GM12878 (cell line): ENCODE data around the gene SYT14. TPM values are rescaled to one million over a fixed set of nuclear protein-coding genes. Genes with fewer than 3 reads are reported as not detected.

Source experiments
- ATAC-seq: fragments of 200-7000 bp; cut with Tn5 transposase; 3 replicates; pipeline ENCODE4 v1.9.1; 2020; ENCODE audit warnings: mild to moderate bottlenecking, moderate library complexity
- BruUV-seq: library from RNA; stranded (reverse); fragments of 400-500 nt; replicated peaks from 2 replicates; lab custom pipeline; 2021; lab: Mats Ljungman, UMichigan
- CTCF ChIA-PET: fragments of 300-600 bp; sonication (Branson Sonifier 250); formaldehyde crosslinking; extraction: SDS; loops from one replicate; lab custom pipeline; 2021; ENCODE audit warnings: inconsistent platforms; lab: Yijun Ruan, JAX
- POLR2A ChIA-PET: fragments of 350-600 bp; formaldehyde crosslinking; extraction: SDS; loops from one replicate; lab custom pipeline; 2021; ENCODE audit warnings: inconsistent platforms; lab: Charles Lee
- RAD21 ChIA-PET: fragments of 300-600 bp; sonication (Branson Sonifier 250); formaldehyde crosslinking; loops from one replicate; lab custom pipeline; 2023; ENCODE audit warnings: antibody characterized with exemption; ENCODE audit not compliant: unreplicated experiment; lab: Charles Lee
- SMC1A ChIA-PET: fragments of 300-600 bp; sonication (Branson Sonifier 250); formaldehyde crosslinking; loops from one replicate; lab custom pipeline; 2023; ENCODE audit not compliant: unreplicated experiment, uncharacterized antibody; lab: Charles Lee
- DNase-seq: peaks from one replicate; pipeline ENCODE4 v3.0.0-alpha.2; 2011; ENCODE audit warnings: low read depth, low spot score
- FAIRE-seq: peaks from 3 replicates; lab custom pipeline; 2011; peaks lifted over from hg19 to GRCh38; lab: Jason Lieb, UNC
- H2AFZ ChIP-seq: 2 replicates; pipeline ENCODE4 v1.6.0; 2011; ENCODE audit warnings: low read depth, low read length, control low read depth; ENCODE audit not compliant: control insufficient read depth
- H3K27ac ChIP-seq: 2 replicates; pipeline ENCODE4 v1.5.1; 2011; ENCODE audit warnings: control low read depth; ENCODE audit not compliant: control insufficient read depth, insufficient read depth
- H3K27me3 ChIP-seq, 2 experiments: replicated peaks in 1 of 2; 2 replicates each; pipeline versions ENCODE4 v1.6.0 to v1.6.1; 2011; ENCODE audit warnings: low read length in 1 of 2; ENCODE audit not compliant: control insufficient read depth in 2 of 2, insufficient read depth in 2 of 2
- H3K36me3 ChIP-seq, 2 experiments: 2 replicates each; pipeline ENCODE4 v1.5.1; 2011; ENCODE audit warnings: low read length in 1 of 2; ENCODE audit not compliant: control insufficient read depth in 2 of 2, insufficient read depth in 2 of 2
- H3K4me1 ChIP-seq: 2 replicates; pipeline ENCODE4 v1.6.1; 2011; ENCODE audit warnings: mild to moderate bottlenecking, low read length, moderate library complexity, mixed read lengths; ENCODE audit not compliant: control insufficient read depth, insufficient read depth
- H3K4me2 ChIP-seq: 2 replicates; pipeline ENCODE4 v1.6.0; 2011; ENCODE audit warnings: control low read depth; ENCODE audit not compliant: control insufficient read depth, insufficient read depth
- H3K4me3 ChIP-seq: fragments of 200-600 bp; sonication (generic); 2 replicates; pipeline ENCODE4 v1.5.1; 2016
- H3K79me2 ChIP-seq: 2 replicates; pipeline ENCODE4 v1.6.0; 2011; ENCODE audit warnings: low read length; ENCODE audit not compliant: control insufficient read depth, insufficient read depth
- H3K9ac ChIP-seq: 2 replicates; pipeline ENCODE4 v1.8.0; 2011; ENCODE audit warnings: low read length, control low read depth, mixed read lengths; ENCODE audit not compliant: control insufficient read depth, insufficient read depth
- H3K9me3 ChIP-seq: replicated peaks from 3 replicates; pipeline ENCODE4 v1.5.1; 2011; ENCODE audit warnings: mild to moderate bottlenecking, low read length; ENCODE audit not compliant: control insufficient read depth, insufficient read depth
- H4K20me1 ChIP-seq: 2 replicates; pipeline ENCODE4 v1.6.0; 2011; ENCODE audit not compliant: control insufficient read depth, insufficient read depth
- BCL11A ChIP-seq: IDR thresholded peaks from 2 replicates; pipeline ENCODE4 v1.6.1; 2011; ENCODE audit warnings: low read depth, low read length
- CBX5 ChIP-seq: sonication (generic); IDR thresholded peaks from 2 replicates; pipeline ENCODE4 v1.6.1; 2016; ENCODE audit warnings: low read depth, moderate library complexity, mild to moderate bottlenecking, inconsistent platforms
- CREB1 ChIP-seq: IDR thresholded peaks from 2 replicates; pipeline ENCODE4 v1.6.1; 2012; ENCODE audit warnings: low read depth, mild to moderate bottlenecking, inconsistent platforms
- CREM ChIP-seq: IDR thresholded peaks from 2 replicates; pipeline ENCODE4 v1.6.1; 2014; ENCODE audit warnings: antibody characterized with exemption, low read depth
- ESRRA ChIP-seq: IDR thresholded peaks from 2 replicates; pipeline ENCODE4 v1.6.1; 2012; ENCODE audit warnings: mild to moderate bottlenecking, low read length, improper control_type of control experiment
- MTA2 ChIP-seq: fragments of 450-650 bp; IDR thresholded peaks from 2 replicates; pipeline ENCODE4 v1.6.1; 2016; ENCODE audit warnings: low read depth, mild to moderate bottlenecking, moderate library complexity
- NFYB ChIP-seq: IDR thresholded peaks from 2 replicates; pipeline ENCODE4 v1.6.1; 2011; ENCODE audit warnings: low read depth, mild to moderate bottlenecking, low read length, improper control_type of control experiment, moderate library complexity; ENCODE audit not compliant: insufficient read depth
- NR2C2 ChIP-seq: IDR thresholded peaks from 2 replicates; pipeline ENCODE4 v1.6.1; 2011; ENCODE audit warnings: borderline replicate concordance, low read depth; ENCODE audit not compliant: control insufficient read depth, insufficient read length
- RELA ChIP-seq: fragments of 450-650 bp; IDR thresholded peaks from 2 replicates; pipeline ENCODE4 v1.8.0; 2014; ENCODE audit warnings: borderline replicate concordance; ENCODE audit not compliant: partially characterized antibody
- SREBF2 ChIP-seq: IDR thresholded peaks from 2 replicates; pipeline ENCODE4 v1.6.1; 2012; ENCODE audit warnings: mild to moderate bottlenecking, low read length
- SUPT20H ChIP-seq: IDR thresholded peaks from 2 replicates; pipeline ENCODE4 v1.6.1; 2011; ENCODE audit warnings: low read depth, mild to moderate bottlenecking, low read length, moderate library complexity, borderline replicate concordance; ENCODE audit not compliant: control insufficient read depth
- ZNF207 ChIP-seq: fragments of 450-650 bp; IDR thresholded peaks from 2 replicates; pipeline ENCODE4 v1.6.1; 2014; ENCODE audit warnings: antibody characterized with exemption, mild to moderate bottlenecking, borderline replicate concordance
- ZNF24 ChIP-seq: fragments of 450-650 bp; IDR thresholded peaks from 2 replicates; pipeline ENCODE4 v1.6.1; 2017; ENCODE audit warnings: antibody characterized with exemption, mild to moderate bottlenecking
- WGBS: methylation state at CpG from one replicate; pipeline ENCODE4 v1.1.6; 2016; ENCODE audit warnings: low lambda C conversion rate; ENCODE audit not compliant: insufficient replicate concordance, insufficient coverage; ENCODE audit errors: missing lambda C conversion rate; 5-methylcytosine and 5-hydroxymethylcytosine counted together
- in situ Hi-C: fragments of 300-500 bp; cut with MboI; formaldehyde crosslinking; loops from 9 replicates; pipeline ENCODE4 v1.14.3; 2018; ENCODE audit warnings: mixed read lengths
- intact Hi-C: fragments of 100-400 bp; cut with micrococcal nuclease; formaldehyde crosslinking; loops from one replicate; pipeline ENCODE4 v1.14.2; 2022; ENCODE audit not compliant: unreplicated experiment
- polyA plus RNA-seq, 11 experiments: library from polyadenylated mRNA; depleted of rRNA in 4 of 11; unstranded in 6 of 11; stranded (reverse) in 5 of 11; fragments of >200 nt; fragmentation: Nextera tagmentation in 4 of 11; fragmentation: Illumina TruSeq in 1 of 11; extraction: Ambion mirVana in 4 of 11; extraction: Trizol in 1 of 11; gene quantifications; 1 replicate in 1 of 11; 2 replicates in 10 of 11; pipeline versions ENCODE4 v1.2.1 to v1.2.3, GENCODE V29; 2011 to 2016; ENCODE audit warnings: inconsistent platforms in 2 of 11, missing spikeins in 2 of 11, low read depth in 1 of 11
- total RNA-seq, 4 experiments: library from RNA; depleted of rRNA in 3 of 4; stranded (reverse); fragments of >200 nt in 3 of 4; fragmentation: Illumina TruSeq in 1 of 4; extraction: Trizol in 1 of 4; gene quantifications; 2 replicates each; pipeline versions ENCODE4 v1.2.1 to v1.2.3, GENCODE V29; 2013 to 2021
- TF ChIP-seq, protein P1 (sequence below): fragments of 450-650 bp; IDR thresholded peaks from 2 replicates; pipeline ENCODE4 v1.6.1; 2017; ENCODE audit warnings: mild to moderate bottlenecking
- TF ChIP-seq, protein P2 (sequence below): IDR thresholded peaks from 2 replicates; pipeline ENCODE4 v1.6.1; 2012; ENCODE audit warnings: low read depth, low read length, improper control_type of control experiment
- TF ChIP-seq, protein P3 (sequence below): IDR thresholded peaks from 2 replicates; pipeline ENCODE4 v1.6.1; 2011; ENCODE audit warnings: mild to moderate bottlenecking, low read depth, low read length, moderate library complexity; ENCODE audit not compliant: insufficient replicate concordance
- TF ChIP-seq, protein P4 (sequence below): fragments of 450-650 bp; IDR thresholded peaks from 2 replicates; pipeline ENCODE4 v1.6.1; 2018; ENCODE audit warnings: mild to moderate bottlenecking, low read depth, moderate library complexity; ENCODE audit not compliant: partially characterized antibody
- TF ChIP-seq, protein P5 (sequence below): fragments of 450-650 bp; IDR thresholded peaks from 2 replicates; pipeline ENCODE4 v1.6.1; 2014; ENCODE audit warnings: mild to moderate bottlenecking

The SYT14 gene
- total and polyA plus RNA-seq, 10 of the 15 experiments (the other 5 are each of a cell fraction or from before 2014, with no cell fraction given) = under 0.01 TPM; not detected in 9

DNA sequence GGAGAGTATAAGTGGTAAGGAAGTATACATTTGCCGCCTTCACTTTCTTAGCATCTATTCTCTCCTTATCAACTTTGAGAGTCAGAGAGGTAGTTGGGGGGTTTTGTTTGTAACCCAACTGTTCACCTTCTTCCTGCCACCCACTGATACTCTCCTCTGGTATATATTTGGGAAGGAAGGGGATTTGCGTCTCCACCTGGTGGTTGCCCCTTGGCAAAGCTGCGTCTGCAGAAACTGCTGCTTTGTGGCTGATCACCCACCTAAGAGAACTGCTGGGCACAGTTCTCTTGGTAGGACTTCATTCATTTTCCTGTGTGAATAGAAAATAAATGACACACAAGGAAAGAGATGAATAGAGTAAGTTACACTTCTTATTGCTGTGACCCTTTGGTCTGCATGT, 87.0 kb downstream of the SYT14 start:
- BruUV-seq = no TSS peak
- H3K4me1 ChIP-seq = no peaks in the 10 kb centered on the region
- ChIA-PET RAD21 (no interaction called here), SMC1A (no interaction called here)
- H3K9me3 ChIP-seq = no peaks in the 10 kb centered on the region
- WGBS = 45% methylated on average over 3 of the region's 3 CpGs
- TF ChIP-seq MTA2 = no peak
- TF ChIP-seq NFYB = no peak
- no peak for TF ChIP-seq CREM
- no peak for TF ChIP-seq SUPT20H
- no peak for TF ChIP-seq NR2C2
- TF ChIP-seq, protein P1, sequence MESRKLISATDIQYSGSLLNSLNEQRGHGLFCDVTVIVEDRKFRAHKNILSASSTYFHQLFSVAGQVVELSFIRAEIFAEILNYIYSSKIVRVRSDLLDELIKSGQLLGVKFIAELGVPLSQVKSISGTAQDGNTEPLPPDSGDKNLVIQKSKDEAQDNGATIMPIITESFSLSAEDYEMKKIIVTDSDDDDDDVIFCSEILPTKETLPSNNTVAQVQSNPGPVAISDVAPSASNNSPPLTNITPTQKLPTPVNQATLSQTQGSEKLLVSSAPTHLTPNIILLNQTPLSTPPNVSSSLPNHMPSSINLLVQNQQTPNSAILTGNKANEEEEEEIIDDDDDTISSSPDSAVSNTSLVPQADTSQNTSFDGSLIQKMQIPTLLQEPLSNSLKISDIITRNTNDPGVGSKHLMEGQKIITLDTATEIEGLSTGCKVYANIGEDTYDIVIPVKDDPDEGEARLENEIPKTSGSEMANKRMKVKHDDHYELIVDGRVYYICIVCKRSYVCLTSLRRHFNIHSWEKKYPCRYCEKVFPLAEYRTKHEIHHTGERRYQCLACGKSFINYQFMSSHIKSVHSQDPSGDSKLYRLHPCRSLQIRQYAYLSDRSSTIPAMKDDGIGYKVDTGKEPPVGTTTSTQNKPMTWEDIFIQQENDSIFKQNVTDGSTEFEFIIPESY = no peak
- no peak for TF ChIP-seq SREBF2
- no peak for TF ChIP-seq ZNF24
- TF ChIP-seq CREB1 = no peak
- TF ChIP-seq, protein P2, sequence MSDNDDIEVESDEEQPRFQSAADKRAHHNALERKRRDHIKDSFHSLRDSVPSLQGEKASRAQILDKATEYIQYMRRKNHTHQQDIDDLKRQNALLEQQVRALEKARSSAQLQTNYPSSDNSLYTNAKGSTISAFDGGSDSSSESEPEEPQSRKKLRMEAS = no peak
- no peak for TF ChIP-seq RELA
- TF ChIP-seq ESRRA = no peak
- TF ChIP-seq, protein P3, sequence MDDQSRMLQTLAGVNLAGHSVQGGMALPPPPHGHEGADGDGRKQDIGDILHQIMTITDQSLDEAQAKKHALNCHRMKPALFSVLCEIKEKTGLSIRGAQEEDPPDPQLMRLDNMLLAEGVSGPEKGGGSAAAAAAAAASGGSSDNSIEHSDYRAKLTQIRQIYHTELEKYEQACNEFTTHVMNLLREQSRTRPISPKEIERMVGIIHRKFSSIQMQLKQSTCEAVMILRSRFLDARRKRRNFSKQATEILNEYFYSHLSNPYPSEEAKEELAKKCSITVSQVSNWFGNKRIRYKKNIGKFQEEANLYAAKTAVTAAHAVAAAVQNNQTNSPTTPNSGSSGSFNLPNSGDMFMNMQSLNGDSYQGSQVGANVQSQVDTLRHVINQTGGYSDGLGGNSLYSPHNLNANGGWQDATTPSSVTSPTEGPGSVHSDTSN = no peak
- no peak for TF ChIP-seq CBX5
- no peak for TF ChIP-seq BCL11A
- no peak for TF ChIP-seq ZNF207
- TF ChIP-seq, protein P4, sequence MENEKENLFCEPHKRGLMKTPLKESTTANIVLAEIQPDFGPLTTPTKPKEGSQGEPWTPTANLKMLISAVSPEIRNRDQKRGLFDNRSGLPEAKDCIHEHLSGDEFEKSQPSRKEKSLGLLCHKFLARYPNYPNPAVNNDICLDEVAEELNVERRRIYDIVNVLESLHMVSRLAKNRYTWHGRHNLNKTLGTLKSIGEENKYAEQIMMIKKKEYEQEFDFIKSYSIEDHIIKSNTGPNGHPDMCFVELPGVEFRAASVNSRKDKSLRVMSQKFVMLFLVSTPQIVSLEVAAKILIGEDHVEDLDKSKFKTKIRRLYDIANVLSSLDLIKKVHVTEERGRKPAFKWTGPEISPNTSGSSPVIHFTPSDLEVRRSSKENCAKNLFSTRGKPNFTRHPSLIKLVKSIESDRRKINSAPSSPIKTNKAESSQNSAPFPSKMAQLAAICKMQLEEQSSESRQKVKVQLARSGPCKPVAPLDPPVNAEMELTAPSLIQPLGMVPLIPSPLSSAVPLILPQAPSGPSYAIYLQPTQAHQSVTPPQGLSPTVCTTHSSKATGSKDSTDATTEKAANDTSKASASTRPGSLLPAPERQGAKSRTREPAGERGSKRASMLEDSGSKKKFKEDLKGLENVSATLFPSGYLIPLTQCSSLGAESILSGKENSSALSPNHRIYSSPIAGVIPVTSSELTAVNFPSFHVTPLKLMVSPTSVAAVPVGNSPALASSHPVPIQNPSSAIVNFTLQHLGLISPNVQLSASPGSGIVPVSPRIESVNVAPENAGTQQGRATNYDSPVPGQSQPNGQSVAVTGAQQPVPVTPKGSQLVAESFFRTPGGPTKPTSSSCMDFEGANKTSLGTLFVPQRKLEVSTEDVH = no peak
- TF ChIP-seq, protein P5, sequence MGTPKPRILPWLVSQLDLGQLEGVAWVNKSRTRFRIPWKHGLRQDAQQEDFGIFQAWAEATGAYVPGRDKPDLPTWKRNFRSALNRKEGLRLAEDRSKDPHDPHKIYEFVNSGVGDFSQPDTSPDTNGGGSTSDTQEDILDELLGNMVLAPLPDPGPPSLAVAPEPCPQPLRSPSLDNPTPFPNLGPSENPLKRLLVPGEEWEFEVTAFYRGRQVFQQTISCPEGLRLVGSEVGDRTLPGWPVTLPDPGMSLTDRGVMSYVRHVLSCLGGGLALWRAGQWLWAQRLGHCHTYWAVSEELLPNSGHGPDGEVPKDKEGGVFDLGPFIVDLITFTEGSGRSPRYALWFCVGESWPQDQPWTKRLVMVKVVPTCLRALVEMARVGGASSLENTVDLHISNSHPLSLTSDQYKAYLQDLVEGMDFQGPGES = no peak
- TF ChIP-seq, all 136 proteins: peak for 0
- POLR2A ChIA-PET = no interaction called here
- Histone ChIP-seq H2AFZ (no peak overlapping the region), H3K27ac (no peak overlapping the region), H3K9ac (no peak overlapping the region), H3K79me2 (no peaks in the 10 kb centered on the region), H3K4me3 (no peak overlapping the region), H3K36me3 (no peaks in the 10 kb centered on the region), H3K4me2 (no peak overlapping the region), H3K27me3 (no peaks in the 10 kb centered on the region), H4K20me1 (no peaks in the 10 kb centered on the region)
- FAIRE-seq (no peak), DNase-seq (no peak), ATAC-seq (no peak)
- in situ Hi-C loops = no loop called here
- intact Hi-C loops = no loop called here
- CTCF ChIA-PET = interaction anchor here (1.0 kb wide), 1 partner anchor 31 kb away, joined by 3 read pairs; no protein-coding TSS in a partner anchor
